SU-DHL-6 (cell line): ENCODE measurements around the gene COL7A1.

Experiments used
- CTCF ChIP-seq: fragments of 200-600 bp; sonication (generic); IDR thresholded peaks from one replicate; pipeline ENCODE4 v1.5.1; 2017; ENCODE audit warnings: antibody characterized with exemption, mild to moderate bottlenecking, low read length, moderate library complexity; ENCODE audit not compliant: insufficient read depth, poor library complexity, severe bottlenecking
- EZH2phosphoT487 ChIP-seq: fragments of 200-600 bp; sonication (generic), shearing (Covaris generic); conservative IDR thresholded peaks from 2 replicates; pipeline ENCODE4 v1.6.1; 2018; ENCODE audit warnings: mild to moderate bottlenecking, antibody characterized with exemption, low read length, moderate library complexity, mixed read lengths

GRCh38 chr3:48596157-48596556, 1.0 kb upstream of the COL7A1 start:
- TF ChIP-seq CTCF (no peak), EZH2phosphoT487 (no peak)
